Measurements from ENCODE around the gene IER5L.

DNA sequence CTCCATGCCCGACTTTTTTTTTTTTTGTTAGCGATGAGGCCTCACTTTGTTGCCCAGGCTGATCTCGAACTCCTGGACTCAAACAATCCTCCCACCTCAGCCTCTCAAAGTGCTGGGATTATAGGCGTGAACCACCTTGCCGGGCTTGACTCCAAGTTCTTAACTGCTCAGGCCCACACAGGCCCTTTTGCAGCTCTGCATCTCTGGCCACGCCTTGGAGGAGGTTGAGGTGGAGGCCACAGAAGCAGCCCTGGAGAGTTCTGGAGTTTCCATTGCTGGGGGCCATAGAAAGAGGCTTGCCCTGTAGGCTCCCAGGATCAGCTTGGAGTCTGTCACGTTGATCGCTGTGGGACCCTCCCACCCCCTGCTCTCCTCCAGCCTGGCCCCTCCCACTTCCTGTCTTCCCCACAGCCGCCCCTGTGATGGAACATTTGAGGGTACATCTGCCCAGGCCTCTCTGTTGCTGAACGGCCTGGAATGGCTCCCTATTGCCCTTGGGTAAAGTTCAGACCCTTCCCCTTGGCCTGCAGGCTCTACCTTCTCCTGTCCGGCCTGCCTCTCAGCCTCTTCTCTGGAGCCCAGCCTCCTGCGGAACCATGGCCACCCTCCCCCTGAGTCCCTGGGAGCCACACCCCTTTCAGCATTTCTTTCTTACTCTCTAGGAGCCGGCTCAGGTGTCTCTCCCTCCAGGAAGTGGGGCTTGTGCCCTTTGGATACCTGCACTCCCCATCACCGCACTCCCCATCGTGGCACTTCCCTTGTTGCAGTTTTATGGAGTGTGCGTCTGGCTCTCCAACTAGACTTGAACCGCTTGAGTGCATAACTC lies 30.4 kb upstream of the IER5L start:
- no peak for TF ChIP-seq KDM5A (IDR thresholded peaks at IDR 0.05; ENCODE audit: low read length)
- TF ChIP-seq, protein P1, sequence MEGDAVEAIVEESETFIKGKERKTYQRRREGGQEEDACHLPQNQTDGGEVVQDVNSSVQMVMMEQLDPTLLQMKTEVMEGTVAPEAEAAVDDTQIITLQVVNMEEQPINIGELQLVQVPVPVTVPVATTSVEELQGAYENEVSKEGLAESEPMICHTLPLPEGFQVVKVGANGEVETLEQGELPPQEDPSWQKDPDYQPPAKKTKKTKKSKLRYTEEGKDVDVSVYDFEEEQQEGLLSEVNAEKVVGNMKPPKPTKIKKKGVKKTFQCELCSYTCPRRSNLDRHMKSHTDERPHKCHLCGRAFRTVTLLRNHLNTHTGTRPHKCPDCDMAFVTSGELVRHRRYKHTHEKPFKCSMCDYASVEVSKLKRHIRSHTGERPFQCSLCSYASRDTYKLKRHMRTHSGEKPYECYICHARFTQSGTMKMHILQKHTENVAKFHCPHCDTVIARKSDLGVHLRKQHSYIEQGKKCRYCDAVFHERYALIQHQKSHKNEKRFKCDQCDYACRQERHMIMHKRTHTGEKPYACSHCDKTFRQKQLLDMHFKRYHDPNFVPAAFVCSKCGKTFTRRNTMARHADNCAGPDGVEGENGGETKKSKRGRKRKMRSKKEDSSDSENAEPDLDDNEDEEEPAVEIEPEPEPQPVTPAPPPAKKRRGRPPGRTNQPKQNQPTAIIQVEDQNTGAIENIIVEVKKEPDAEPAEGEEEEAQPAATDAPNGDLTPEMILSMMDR (IDR thresholded peaks at IDR 0.05; ENCODE audit: control extremely low read depth in 1 of 3, insufficient read depth in 1 of 3, low read depth in 1 of 3, low read length in 3 of 3): no peak
- no peak for TF ChIP-seq CBX5 (IDR thresholded peaks at IDR 0.05; ENCODE audit: low read depth, low read length)
- TF ChIP-seq TAF1 (IDR thresholded peaks at IDR 0.05; ENCODE audit: low read depth, low read length): no peak; the same call in none of the 2 replicates
- TF ChIP-seq POLR2A (IDR thresholded peaks at IDR 0.05; ENCODE audit: control extremely low read depth in 1 of 2, low read depth in 2 of 2, low read length in 2 of 2): no peak
- TF ChIP-seq EP300 (IDR thresholded peaks at IDR 0.05; ENCODE audit: borderline replicate concordance in 1 of 2, low read depth in 2 of 2, low read length in 2 of 2): no peak
- no peak for TF ChIP-seq SIX5 (IDR thresholded peaks at IDR 0.05; ENCODE audit: low read depth, low read length)
- TF ChIP-seq BCL11A (IDR thresholded peaks at IDR 0.05; ENCODE audit: low read depth in 2 of 2, low read length in 2 of 2): no peak
- TF ChIP-seq POLR2AphosphoS5 (IDR thresholded peaks at IDR 0.05; ENCODE audit: low read depth, low read length): no peak; the same call in 1 of the 2 replicates
